ENCODE measurements around the gene CHMP5.

The CHMP5 gene

DNA sequence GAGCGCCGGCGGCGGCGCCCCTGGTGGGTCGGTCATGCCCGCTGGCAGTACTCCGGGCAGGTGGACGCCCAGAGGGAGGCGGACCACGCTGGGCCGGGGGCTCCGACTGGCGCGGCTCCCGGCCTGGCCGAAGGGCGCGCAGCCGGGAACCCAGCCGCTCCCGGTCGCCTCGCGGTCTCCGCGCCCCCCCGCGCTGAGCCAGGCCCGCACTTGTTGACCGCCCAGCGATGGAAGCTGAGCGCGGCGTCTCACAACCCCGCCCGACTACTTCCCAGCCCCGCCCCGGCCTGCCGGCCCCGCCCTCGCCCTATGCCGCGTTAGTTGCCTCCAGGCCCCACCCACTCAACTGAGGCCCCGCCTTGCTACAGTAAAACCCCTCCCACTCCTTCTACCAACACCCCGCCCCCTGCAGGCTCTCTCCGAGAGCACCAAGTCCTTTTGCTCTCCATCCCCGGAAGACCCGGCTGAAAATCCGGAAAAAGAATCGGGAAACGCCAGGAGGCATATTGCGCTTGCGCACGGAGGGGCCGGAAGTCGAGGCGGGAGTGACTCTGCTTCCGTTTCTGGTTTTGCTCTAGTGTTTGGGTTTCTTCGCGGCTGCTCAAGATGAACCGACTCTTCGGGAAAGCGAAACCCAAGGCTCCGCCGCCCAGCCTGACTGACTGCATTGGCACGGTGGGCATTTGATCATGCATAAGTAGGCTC, at the start of gene CHMP5, which contains the start of gene BAG1:
Gene CHMP5, plus strand, starts transcription at position 577 of the 705 bp plus-strand sequence. Its CDS starts 30 bp downstream, at position 607.
Gene BAG1, minus strand, starts transcription at position 236 of the 705 bp plus-strand sequence.
- peak; percentile 83 to 100 (median 98) for DNase-seq

DNA sequence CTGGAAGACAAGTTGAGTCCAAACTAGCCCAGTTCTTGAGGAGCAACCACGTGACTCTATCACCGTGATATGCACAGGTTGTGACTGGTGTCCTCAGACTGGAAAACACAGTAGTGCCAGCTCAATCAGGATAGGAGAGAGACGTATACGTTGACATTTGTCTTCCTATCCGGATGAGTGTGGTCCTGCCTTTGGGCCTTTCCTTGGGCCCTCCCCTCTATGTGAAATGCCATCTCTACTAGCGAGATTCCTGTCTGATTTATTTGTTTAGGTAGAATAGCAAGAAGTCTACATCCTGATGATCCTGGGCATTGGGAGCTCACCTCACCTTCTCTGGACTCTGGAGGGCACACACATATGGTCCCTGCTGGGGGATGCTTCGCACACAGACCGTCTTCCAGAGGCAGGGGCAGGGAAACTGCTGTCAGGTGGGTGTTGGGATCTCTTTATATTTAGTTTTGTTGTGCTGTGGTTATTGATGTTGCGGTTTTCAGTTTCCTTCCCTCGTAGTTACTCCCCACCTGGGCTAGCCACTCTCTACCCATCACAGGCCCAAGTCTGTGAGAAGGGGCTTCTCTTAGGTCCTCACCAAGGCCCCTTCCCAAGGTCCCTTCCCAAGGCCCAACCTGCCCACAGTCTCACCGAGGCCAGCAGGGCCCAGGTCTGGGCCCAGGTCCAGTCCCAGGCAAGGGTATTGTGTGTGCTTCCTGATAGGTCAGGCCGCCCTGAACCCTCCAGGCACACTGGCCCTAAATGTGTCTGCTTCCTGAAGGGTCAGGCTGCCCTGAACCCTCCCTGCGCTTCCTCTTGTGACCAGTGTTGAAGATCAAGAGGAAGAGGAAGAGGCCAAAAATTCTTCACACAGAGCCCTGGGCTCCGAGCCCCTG, 43.9 kb upstream of the CHMP5 start:
- DNase-seq = peak in 1 of 14 donors; percentile 1

DNA sequence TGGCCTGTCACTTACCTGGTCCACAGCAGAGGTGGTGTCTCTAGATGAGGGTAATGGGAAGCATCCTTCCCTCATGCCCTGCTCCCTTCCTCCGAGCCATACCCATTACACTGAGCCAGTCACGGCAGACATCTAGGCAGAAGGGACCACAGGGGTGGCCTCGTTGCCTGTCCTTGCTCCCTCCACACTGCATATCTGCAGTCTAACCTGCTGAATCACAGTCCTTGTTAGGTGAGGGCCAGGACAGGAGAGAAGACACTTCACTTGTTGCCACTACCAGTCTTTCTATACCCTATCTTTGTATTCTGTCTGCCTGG, 43.3 kb upstream of the CHMP5 start:
- no peak for DNase-seq

DNA sequence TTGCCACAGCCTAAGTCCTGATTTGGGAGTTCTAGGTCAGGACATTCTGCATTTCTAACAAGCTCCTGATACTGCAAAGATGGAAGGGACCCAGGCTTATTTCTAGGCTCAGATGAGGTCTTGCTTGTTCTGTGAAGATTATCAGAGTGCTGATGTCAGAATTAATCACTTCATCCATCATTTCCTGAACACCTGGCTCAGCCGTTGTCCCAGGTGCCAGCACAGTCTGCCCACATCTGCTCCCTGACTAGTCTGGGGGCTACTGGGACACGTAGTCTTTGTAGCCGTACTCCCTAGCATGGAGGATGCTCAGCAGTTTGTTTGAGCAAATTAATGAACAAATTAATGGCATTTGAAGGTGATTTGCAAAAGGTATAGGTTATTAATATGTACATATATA, 42.8 kb upstream of the CHMP5 start:
- DNase-seq = no peak

DNA sequence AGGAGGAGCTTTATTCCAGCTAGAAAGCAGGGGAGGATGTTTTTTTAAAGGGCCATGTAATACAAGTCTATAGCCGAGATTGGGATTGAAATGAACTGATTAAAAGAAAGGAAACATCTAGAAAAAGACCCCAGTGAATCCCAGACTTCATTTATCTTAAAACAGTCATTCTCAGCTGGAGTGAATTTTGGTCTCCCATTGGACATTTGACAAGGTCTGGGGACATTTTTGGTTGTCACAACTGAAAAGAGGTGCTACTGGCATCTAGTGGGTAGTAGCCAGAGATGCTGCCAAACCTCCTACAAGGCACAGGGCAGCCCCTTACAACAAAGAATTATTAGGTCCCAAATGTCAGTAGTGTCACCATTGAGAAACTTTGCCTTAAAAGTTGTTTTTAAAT, 41.2 kb upstream of the CHMP5 start:
- DNase-seq = no peak

DNA sequence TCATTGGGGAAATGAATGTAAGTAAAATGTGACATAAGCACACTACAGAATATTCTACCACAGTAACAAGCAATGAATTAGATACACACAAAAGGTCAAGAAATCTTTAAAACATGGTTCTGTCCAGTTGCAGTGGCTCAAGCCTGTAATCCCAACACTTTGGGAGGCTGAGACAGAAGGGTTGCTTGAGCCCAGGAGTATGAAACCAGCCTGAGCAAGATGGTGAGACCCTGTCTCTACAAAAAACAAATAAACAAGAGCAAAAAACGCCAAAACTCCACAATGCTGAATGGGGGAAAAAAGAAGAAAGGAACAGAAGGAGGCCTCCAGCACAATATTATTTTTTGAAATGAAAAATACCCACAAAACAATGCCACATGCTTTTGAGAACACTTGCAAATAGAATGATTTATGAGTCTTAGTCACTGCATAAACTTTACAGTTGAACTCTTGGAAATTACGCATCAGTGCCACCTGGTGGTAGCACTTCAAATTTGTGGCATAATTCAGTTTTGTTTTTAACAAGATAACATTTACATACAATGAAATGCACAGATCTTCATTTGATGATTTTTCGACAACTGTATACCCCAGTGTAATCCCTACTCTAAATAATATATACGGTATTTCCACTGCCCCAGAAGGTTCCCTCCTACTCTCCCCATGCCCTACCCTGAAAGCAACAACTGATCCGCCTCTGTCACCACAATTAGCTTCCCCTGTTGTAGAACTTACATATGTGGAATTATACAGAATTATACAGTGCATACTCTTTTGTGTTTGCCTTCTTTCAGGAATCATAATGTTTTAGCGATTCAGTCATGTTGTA, 39.3 kb upstream of the CHMP5 start:
- DNase-seq = peak in 7 of 14 donors; percentile 2 to 46 (median 14)

DNA sequence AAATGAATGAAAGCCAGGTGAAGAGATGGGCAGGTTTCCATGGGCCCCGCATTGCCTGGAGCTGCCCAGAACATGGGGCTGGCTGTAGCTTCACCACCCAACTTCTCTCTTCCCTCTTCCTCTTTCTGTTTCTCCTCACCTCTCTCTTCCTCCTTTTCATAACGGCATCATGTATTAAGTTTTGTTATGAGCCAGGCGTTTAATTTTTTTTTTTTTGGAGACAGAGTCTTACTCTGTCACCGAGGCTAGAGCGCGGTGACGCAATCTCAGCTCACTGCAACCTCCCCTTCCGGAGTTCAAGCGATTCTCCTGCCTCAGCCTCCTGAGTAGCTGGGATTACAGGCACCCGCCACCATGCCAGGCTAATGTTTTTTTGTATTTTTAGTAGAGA, 37.8 kb upstream of the CHMP5 start:
- no peak for DNase-seq

DNA sequence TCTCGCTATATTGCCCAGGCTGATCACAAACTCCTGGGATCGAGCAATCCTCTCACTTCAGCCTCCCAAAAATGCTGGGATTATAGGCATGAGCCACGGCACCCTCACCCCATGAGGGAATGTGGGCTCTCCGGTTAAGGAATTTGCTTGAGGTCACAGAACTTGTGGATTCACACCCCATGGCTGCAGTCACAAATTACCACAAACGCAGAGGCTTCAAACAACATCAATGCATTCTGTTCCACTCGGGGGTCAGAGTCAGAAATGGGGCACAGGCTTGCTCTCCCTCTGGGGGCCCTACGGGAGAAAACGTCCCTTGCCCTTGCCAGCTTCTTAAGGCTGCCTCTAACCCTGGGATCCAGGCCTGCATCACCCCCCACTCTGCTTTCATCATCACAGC, 37.1 kb upstream of the CHMP5 start:
- no peak for DNase-seq

DNA sequence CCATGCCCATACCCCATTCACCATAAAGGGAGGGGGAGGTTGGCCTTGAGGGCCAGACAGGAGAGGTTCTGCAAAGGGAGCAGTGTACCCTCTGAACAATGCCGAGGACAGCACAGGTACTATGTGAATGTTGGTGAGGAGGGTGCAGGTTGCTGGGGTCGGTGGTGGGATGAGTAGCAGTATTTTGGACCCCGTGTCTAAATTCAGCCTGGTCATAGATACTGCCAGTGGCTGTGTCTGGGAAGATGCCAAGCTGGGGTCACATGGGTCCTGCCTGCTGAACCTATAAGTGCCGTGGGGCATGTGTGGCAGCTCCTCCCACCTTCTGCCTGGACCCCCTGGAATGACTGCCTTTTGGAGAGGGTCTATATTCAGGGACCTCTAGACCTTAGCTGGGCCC, 36.2 kb upstream of the CHMP5 start:
- DNase-seq = no peak

DNA sequence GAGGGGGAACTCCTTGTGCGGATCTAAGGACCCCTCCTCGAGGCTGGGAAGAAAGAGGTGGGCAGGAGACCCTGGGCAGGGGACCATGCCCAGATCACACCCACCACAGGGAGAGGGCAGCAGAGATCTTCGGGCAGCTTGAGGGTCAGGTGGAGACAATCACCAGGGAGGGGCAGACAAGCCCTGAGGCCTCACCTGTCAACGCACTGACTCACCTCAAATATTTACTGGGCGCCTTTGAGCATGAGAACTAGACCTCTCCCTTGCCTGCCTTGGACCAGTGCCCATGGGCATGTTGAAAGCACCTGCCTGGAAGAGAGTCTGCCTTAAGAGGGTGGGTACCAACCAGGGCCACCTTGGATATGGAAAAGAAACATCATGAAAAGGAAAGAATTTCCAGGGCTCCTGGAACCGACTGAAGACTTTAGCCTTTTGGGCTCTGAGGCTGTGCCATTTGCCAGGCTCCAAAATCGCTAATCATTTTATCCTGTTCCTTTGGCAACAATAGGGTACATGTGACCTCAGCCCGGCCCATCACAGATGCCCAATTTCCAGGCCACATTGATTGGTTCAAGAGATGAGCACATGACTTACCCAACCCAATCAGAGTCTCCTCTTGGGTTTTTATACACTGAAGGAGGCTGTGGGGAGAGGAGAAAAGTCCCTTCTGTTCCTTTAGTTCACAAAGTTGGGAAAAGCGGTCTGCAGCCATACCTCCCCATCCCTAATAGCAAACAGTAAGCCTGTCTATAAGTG, 35.3 kb upstream of the CHMP5 start:
- no peak for DNase-seq

DNA sequence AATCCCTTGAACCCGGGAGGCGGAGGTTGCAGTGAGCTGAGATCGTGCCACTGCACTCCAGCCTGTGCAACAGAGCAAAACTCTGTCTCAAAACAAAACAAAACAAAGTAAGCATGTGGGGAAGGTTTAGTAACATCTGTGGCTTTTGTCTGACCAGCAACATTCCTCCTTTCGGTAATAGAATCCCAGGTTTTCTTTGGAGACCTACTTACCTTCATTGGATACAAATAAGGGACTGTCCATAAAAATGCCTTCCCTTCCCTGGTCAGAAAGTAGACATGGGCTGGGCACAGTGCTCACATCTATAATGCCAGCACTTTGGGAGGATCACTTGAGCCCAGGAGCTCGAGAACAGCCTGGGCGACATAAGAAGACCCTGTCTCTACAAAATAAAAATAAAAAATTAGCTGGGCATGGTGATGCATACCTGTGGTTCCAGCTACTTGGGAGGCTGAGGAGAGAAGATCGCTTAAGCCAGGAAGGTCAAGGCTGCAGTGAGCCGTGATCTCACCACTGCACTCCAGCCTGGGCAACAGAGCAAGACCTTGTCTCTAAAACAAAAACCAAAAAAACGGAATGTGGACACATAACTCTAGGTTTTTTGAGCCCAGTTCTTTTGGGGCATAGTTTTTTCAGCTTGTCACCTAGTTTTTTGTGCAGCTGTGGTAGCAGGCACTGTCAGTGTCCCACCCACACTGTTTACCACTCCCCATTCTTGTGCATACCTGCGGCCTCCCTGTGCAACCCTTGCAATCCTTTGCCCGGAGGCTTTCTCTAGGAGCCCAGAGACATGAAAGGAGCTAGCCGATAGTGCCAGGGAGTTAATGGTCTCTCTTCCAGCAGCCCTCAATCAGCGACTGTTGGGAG, 33.9 kb upstream of the CHMP5 start:
- no peak for DNase-seq

DNA sequence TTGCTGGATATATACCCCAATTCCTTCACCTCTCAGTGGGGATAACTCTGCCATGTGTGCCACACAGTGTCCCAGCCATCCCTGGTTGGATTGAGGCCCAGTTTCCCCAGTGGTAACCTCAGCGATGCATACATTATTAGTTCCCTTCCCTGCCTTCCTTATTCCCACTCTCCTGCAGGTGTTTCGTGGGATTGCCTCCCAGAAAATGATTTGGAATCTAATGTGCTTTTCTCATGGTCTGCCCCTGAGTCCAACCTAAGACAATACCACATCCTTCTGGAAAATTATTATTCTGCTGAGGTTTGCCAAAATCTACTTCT, 33.3 kb upstream of the CHMP5 start:
- DNase-seq = no peak

DNA sequence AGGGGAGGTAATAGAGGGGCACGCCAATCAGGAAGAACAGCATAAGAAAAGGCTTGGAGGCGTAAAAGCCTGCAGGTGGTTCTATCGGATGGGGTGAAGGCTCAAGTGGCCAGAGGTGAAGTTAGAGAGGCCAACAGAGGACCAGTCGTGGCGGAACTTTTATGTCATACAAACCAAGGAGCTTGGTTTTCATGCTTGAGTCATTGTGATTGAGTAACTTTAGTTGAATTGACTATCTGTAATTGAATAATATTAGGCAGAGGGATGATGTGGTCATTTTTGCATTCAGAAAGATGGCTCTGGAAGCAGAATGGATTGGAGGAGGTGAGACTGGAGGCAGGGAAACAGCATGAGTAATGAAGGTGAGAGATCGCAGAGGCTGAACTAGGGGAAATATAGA, 32.0 kb upstream of the CHMP5 start:
- DNase-seq = no peak

DNA sequence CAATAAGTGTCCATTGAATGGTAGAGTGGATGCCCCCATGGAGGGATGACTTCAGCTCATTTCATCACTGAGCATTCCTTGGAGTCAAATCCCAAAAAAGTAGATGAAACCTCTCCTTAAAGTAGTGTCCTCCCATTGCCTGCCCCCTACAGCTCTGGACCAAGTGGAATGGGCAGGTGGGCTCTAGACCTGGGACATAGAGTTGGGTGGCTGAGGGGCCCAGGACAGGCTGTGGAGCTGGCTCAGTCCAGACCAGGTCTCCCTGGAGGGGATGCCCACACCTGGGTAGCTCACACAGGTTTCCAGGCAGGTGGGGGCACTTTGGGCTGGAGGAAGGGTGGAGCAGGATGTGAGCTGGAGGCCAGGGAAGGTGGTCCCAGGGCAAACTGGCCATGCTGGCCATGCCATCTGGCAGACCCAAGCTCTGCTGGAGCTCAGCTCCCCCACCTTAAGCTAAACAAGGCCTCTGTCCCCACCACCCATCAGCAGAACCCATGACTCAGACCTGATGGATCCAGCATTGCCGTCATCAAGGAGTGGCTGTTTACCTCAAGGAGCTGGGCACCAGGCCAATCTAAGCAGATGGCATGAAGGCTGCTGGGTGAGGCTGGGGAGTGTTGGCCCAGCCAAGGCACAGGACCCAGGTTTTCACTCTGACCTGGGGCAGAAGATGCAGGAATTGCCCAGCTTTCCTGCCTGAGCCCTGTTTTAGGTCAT, 31.1 kb upstream of the CHMP5 start:
- peak in 1 of 14 donors; percentile 63 for DNase-seq

DNA sequence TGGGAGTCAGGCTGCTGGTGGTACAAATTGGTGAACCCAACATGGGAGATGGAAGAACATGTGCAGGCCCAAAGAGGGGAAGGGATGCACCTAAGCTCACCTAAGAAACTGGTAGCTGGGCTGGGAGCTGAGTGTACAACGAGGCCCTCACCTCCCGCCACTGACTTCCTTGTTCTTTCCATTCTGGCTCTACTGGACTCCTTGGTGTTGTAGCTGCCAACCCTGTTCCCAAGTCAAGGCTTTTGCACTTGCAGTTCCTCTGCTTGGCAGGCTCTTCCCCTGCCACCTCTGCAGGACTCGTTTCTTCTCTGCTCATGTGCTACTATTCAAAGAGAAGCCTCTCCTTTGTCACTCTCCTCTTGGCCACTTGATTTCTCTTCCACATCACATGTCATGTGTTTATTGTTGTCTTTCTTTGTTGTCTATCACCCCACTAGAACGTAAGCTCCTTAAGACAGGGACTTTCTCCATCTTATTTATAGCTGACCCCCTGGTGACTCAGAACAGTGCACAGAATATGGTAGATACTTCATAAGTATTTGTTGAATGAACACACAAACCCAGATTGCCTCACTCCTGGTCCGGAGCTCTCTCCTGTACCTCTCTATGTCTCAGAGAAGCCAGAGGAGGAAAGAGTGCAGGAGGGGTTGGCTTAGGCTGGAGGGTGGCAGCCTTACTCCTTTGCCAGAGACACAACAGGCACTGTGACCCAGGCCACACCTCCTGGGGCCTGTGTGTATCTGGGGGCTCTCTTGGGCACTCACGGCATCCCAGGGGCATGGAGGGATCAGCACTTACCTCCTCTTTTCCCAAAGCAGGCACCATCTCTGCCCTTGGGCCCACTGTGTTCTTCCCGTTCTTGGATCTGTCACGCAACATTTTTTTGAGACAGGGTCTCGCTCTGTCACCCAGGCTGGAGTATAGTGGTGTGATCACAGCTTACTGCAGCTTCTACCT, 30.1 kb upstream of the CHMP5 start:
- DNase-seq = no peak

DNA sequence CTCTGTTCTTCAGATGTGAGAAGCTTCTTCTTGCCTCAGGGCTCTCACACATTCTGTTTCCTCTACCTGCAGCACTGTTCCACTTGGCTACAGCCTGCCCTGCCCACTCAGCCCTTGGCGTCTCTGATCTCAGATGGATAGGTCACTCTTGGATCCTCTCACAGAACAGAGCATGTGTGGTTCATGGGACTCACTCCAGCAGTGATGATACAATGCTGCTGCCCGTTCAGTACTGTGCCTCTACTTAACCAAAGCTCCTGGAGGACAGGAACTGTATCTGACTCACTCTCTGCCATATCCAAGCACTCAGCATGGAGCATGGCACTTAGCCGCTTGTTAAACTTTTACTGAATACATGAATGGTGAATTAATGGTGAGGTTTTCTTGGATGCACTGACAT, 28.3 kb upstream of the CHMP5 start:
- DNase-seq = no peak

DNA sequence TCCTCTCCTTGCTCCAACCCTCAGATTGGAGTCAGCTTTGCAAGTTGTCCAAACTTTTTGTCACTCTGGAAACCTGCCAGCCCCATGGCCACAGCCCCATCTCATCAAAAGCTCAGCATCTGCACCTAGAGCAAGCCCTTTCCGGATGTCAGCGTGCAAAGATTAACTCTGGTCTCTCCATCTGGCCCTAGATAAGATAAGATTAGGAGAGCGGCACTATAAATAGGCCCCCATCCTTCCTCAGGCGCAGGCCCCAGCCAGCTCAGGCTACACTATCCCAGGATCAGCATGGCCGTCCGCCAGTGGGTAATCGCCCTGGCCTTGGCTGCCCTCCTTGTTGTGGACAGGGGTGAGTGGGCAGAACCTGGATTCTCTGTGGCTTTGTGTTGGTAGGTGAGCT, 24.9 kb upstream of the CHMP5 start, which contains the start of gene SPINK4:
Gene SPINK4, plus strand, starts transcription at position 247 of the 400 bp plus-strand sequence. Its CDS starts 42 bp downstream, at position 289.
- no peak for DNase-seq

DNA sequence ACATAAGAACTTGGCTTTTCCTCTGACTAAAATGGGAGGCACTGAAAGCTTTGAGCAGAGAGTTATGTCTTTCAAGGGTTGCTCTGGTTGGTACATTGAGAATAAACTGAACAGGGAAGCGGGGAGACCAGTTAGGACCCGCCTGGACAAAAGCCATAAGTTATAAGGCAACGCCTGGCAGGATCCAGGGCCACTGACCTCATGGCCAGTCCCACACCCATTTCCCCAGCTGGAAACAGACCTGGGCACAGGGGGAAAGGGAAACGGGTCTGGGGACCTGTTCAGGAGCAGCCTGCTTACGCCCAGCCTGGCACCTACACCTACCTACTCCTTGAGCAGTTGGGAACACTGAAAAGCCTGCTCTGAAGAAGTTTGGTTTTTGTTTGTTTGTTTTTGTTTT, 23.6 kb upstream of the CHMP5 start:
- DNase-seq = no peak

DNA sequence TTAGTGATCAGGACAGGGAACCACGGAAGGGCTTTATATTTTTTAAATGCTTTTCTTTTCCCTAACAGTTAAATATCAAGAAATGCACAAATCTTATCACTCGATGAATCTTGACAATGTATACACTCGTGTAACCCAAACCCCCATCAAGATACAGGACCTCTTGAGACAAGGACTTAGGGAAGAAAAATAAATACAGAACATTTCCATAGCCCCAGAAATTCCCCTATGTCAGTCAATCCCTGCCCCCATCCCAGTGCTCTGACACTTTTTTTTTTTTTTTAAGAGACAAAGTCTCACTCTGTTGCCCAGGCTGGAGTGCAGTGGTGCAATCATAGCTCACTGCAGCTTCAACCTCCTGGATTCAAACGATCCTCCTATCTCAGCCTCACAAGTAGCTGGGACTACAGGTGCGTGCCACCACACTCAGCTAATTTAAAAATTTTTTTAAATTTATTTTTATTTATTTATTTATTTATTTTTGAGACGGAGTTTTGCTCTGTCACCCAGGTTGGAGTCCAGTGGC, 22.2 kb upstream of the CHMP5 start:
- no peak for DNase-seq

Measured in C1 segment of cervical spinal cord (tissue), 14 donors.